NCI-H2081 treated with DMSO at 0.1 percent for 48 hours (cell line): Measurements from ENCODE around the gene FRMPD4.
"Not testable (repeated sequence)": the region's sequence is repeated elsewhere in the genome, so short reads cannot be mapped to it uniquely, and the experiment has no call there.

ENCODE experiments used
- DNase-seq: peaks from one replicate; lab custom pipeline; 2025; lab: John Stamatoyannopoulos, UW

The FRMPD4 gene

GRCh38 chrX:12138361-12139313 is at the start of gene FRMPD4:
TSS of gene FRMPD4 (plus strand) at chrX:12138473. CDS start at chrX:12138972, 499 bp downstream.
- no peak for DNase-seq

DNA sequence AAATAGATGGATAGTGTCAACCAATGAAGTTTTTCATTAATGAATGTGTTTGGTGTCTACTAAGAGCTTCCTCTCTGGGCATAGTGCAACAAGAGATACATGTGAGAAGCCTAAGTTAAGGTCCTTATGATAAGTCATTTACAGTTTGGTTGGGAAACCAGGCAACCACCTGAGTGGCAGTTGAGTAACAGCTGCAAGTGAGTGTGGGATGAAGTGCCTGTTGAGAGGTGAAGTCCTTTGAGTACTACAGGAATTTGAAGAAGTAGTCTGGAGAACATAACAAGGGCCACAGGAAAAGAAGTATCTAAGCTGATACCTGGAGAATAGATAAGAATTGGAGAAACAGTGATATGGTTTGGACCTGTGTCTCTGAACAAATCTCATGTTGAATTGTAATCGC is 48.5 kb upstream of the FRMPD4 start:
- no peak for DNase-seq

GRCh38 chrX:12113321-12113720 is 25.0 kb upstream of the FRMPD4 start:
- no peak for DNase-seq

- no peak for DNase-seq
Observed at GRCh38 chrX:12115377-12115776, 22.9 kb upstream of the FRMPD4 start.

GRCh38 chrX:12118134-12118533 is 20.1 kb upstream of the FRMPD4 start:
- DNase-seq, result no peak

GRCh38 chrX:12128017-12128416 is 10.3 kb upstream of the FRMPD4 start:
- no peak for DNase-seq

DNA sequence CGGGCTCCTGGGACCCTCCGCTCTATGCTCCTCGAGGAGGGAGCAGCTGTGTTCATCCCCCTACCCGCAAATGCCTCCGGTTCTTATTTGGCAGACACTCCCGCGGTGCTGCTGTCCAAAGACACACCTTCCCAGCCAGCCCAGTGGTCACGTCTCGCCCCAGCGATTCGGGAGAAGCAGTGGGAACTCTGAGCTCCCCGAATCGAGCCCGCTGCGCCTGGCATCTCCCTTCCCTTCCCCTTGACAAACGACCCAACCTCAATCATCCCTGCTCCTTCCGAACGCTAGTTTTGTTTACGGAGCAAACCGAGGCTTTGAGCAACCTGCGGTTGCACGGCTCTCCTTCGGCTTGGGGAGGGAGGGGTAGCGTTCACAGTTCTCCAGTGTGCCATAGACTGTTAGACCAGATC is 317 bp upstream of the FRMPD4 start:
- no peak for DNase-seq

- no peak for DNase-seq
Observed at GRCh38 chrX:12139934-12140611, 1.8 kb downstream of the FRMPD4 start.

- no peak for DNase-seq
Observed at GRCh38 chrX:12141511-12141910, 3.2 kb downstream of the FRMPD4 start.

DNA sequence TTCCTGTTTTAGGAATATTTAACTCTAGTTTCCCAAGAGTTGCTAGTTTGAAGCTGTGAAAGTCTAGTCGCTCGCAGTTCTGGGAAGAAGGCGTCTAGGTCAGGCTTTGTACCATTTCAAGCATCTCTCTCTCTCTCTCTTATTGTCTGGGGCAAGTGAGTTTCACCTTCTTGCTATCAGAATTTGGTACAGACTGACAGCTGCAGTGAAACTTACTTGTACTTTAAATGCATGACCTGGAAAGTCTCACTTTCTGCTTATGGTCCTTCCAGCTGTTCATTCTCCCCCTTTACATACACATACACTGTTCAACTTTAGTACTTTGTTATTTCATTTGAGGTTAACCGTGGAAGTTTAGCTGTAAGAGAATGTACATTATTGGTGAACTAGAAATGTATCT is 4.4 kb downstream of the FRMPD4 start:
- DNase-seq, result no peak

DNA sequence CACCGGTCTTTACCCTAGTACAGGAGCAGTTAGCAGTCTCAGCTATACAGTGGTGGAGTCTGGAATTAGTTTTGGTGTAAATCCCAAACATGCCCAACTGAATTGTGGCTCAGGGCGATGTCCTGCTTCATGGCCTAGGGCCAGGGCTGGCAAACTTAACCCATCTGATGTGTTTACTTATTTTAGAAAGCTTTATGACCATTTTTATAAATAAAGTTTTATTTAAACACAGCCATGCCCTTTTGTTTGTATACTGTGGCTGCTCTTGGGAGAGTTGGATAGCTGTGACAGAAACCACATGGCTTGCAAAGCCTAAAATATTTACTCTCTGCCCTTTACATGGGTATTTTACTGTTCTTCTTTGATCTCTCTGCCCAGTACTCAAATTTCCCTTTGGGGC is 7.1 kb downstream of the FRMPD4 start:
- no peak for DNase-seq

DNA sequence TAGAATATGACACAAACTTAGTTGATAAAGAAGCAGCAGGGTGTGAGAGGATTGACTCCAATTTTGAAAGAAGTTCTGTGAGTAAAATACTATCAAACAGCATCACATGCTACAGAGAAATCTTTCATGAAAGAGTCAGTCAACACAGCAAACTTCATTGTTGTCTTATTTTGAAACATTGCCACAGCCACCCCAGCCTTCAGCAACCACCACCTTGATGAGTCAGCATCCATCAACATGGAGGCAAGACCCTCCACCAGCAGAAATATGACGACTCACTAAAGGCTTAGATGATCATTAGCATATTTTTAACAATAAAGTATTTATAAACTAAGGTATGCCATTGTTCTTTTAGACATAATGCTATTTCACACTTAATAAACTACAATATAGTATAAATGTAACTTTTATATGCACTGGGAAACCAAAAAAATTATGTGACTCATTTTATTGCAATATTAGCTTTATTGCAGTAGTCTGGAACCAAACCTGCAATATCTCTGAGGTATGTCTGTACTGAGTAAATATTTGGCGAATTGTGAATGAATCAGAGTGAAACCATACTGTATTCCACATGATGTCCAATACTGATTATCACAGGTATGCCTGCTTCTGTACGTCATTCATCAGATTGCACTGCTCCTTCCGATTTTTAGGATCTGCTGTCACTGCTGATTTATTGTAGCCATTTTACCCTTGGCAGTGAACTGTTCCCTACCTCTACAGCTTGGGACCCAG is 11.6 kb downstream of the FRMPD4 start:
- DNase-seq, result no peak

- no peak for DNase-seq
Observed at GRCh38 chrX:12153317-12153716, 15.0 kb downstream of the FRMPD4 start.

DNA sequence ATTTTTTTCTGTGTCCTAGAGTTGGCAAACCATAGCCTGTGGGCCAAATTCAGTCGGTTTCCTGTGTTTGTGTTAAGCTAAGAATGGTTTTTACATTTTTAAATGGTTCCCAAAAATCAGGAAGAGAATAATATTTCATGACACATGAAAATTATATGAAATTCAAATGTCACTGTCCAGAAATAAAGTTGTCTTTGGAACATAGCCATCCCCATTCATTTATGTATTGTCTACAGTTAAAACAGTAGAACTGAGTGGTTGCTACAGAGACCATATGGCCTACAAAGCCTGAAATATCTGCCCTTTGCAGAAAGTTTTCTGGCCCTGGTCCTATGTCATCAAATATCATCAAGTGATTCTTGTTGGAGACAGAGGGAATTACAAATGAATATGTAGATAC is 15.5 kb downstream of the FRMPD4 start:
- DNase-seq, result no peak

DNA sequence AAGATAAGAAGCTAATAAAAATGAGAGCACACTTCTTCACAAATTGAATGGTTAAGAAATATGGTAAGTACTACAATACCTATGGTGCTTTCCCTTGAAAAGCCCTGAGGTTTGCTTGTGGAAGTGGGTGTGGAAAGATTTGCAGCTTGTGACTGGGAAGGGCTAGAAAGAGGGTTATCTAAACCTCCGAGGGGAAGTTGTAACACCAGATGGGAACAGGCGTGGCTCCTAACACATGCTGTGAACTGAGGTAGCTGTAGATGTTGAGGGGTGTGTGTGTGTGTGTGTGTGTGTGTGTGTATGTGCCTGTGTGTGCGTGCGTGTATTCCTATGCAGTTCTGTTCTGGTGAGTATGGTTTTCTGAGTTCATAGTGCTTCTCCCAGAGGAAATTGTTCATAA is 21.5 kb downstream of the FRMPD4 start:
- no peak for DNase-seq

GRCh38 chrX:12162420-12162819 is 24.1 kb downstream of the FRMPD4 start:
- no peak for DNase-seq

DNA sequence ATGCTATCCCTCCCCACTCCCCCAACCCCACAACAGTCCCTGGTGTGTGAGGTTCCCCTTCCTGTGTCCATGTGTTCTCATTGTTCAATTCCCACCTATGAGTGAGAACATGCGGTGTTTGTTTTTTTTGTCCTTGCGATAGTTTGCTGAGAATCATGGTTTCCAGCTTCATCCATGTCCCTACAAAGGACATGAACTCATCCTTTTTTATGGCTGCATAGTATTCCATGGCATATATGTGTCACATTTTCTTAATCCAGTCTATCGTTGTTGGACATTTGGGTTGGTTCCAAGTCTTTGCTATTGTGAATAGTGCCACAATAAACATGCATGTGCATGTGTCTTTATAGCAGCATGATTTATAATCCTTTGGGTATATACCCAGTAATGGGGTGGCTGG is 25.9 kb downstream of the FRMPD4 start:
- not testable (repeated sequence) for DNase-seq

DNA sequence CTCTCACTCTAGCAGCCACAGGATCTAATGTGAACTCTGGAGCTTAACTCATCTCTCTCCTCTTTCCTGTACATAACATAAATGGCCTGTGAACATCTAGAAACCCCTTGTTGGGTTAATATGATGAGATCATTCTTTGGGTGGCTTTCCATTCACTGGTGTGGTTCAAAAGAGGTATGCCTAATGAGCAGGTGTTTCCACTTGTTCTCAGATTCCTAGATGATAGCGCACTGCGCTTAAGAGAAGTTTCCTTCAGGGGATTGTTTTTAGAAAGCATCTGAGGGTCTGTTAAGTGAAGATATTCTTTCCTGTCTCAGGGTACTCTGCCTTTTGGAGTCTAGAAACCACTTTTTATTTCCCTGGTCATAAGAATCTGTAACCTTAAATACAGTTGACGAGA is 32.5 kb downstream of the FRMPD4 start:
- no peak for DNase-seq

GRCh38 chrX:12174358-12174757 is 36.1 kb downstream of the FRMPD4 start:
- DNase-seq, result no peak

DNA sequence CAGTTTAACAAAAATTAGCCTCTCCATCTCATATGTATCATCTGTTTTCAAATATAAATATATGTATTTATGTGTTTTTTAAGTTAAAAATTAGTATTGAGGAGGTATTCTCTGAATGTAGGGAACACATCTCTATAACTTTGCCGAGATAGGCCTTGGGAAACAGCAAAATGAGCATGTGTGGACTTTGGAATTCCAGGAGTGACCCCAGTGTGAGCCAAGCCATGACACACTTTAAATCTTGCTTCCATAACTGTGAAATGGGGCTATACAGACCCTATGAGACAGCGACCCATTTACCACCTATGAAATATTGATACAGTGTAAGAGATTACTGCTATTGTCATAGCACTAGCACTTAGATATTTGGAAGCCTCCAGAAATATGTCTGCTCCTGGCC is 58.8 kb downstream of the FRMPD4 start:
- DNase-seq, result no peak

DNA sequence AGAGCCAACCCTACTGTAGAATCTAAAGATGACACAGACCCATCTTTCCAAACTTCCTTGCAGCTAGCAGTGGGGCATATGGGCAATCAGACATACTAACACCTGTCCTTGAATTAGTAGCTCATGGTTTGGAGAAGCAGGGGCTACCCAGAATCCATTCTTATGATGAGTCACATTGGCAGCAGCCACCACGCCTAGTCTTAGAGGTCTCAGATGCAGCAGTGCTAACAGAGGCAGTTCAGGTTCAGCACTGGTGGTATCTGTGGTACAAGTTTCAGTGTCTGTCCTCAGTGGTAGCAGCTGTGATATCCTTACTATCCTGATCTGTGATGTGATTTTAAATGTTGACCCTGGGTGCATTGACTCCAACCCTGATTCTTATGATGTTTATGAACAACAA is 68.1 kb downstream of the FRMPD4 start:
- no peak for DNase-seq

DNA sequence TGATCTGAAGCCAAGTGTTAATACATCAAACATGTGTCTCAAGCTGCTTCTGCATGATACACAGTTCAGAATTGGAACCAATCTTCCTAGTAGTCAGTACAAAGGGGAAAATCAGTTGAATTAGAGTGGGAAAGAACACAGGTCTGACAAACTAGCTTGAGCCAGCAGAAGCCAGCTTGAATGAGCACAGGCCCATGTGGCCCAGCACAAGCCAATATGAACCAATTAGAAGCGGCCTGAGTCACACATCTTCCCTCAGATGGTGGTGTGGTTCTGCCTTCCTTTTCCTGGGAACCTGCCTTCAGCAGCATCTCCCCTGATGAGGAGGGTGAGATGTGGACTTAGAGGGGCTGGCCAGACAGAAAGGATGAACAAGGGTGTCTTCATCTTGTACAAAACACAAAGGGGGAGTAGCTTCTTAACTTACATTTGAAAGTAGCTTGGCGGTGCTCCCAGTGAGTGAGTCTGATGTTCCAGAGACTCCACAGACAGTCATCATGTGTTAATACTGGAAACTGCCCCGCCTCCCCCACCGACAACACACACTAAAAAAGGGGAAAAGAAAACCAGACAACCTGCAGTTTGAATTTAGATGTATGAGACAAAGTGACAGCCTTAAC is 72.0 kb downstream of the FRMPD4 start:
- DNase-seq, result no peak
